ENCODE data around the gene TMEM272.
"Not testable (repeated sequence)": the region's sequence is repeated elsewhere in the genome, so short reads cannot be mapped to it uniquely, and the experiment has no call there.

TMEM272 gene

DNA sequence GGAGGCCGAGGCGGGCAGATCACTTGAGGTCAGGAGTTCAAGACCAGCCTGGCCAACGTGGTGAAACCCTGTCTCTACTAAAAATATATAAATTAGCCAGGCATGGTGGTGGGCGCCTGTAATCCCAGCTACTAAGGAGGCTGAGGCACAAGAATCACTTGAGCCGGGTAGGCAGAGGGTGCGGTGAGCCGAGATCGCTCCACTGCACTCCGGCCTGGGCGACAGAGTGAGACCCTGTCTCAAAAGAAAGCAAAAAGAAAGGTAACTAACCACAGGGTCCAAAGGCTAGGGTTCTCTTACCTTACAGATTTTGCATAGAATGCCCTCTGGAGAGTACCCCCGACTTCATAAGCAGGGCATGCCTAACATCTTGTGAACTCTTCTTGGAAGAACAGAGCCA lies 20.3 kb downstream of the TMEM272 start:
- FAIRE-seq, result not testable (repeated sequence)

DNA sequence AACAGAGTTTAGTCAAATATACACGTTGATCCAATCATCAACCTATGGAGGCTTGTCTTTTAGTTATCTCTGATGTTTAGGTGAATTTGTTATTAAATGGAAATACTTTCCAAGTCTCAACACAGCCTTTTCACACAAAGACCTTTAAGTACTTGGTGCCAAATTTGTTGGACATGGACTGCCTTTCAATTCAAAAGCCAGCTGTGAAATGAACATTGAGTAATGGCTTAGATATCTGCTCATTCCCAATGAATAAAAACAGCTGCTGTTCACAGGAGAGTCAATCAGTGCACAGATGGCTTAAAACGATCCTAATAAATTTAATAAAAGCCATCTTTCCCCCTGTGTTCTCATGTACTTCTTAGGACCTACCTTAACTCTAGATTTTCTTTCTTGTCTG lies 21.1 kb downstream of the TMEM272 start:
- no peak for FAIRE-seq

DNA sequence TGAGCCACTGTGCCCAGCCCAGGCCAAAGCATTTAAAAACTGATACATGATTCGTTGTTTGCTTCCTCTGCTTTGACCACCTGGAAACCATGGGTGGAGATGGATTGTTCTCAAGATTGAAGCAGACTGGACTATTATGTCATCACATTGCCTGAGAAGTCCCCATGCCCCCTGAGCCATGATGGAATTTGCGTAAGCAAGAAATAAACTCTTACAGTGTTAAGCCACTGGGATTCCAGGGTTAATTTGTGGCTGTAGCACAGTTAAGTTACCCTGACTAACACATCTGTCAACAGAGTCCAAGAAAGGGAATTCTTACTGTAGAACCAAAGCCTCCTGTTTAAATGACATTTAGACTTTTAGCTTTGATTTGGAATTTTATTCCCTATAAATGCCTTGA lies 21.6 kb downstream of the TMEM272 start:
- FAIRE-seq, result no peak

DNA sequence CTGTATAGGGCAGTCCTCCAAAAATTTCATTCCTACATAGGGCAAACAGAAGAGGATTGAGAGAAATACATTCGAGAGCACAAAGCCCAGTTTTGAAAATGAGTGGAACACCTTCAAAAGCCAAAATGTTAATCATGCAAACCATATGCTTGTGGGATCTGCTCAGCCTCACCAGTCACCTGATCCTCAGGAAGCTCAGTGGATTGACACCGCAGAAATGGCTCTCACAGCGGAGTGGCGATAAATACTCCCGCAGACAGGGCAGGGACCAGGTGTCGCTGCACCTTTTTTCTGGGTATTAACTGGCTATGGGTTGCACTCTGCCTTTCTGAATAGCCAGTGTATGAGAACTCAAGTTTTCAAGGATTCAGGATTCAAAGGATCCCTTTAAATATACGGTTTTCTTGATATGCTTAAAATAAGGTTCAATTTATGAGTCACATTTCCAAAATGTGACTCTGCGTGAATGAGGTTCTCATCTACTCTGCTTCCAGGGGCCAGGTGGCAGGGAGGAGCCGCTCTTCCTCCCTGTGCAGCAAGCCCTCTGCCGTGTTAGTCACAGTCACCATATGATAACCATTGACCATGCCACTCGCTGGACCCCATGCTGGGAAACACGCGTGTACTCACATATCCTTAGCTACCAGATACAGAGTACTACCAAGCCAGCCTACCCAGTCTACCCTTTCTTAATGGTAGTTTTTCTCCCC lies 22.7 kb downstream of the TMEM272 start:
- no peak for FAIRE-seq

DNA sequence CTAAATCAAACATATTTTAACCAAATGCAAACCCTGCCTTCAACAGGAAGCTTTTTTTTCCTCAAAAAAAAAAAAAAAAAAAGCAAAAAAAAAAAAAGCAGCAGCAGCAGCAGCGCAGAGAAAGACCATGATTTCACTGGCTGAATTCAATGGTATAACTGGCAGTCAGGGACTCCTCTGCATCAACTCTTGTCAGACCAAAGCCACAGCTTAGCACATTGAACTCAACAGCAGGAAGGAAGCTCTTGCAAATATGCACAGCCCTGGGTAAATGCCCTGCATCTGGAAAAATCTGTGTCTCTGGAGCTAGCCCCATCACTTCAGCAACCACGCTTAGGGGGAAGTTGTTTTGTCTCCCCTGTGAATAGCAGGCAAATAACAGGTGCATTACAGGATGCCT lies 23.4 kb downstream of the TMEM272 start:
- no peak for FAIRE-seq

DNA sequence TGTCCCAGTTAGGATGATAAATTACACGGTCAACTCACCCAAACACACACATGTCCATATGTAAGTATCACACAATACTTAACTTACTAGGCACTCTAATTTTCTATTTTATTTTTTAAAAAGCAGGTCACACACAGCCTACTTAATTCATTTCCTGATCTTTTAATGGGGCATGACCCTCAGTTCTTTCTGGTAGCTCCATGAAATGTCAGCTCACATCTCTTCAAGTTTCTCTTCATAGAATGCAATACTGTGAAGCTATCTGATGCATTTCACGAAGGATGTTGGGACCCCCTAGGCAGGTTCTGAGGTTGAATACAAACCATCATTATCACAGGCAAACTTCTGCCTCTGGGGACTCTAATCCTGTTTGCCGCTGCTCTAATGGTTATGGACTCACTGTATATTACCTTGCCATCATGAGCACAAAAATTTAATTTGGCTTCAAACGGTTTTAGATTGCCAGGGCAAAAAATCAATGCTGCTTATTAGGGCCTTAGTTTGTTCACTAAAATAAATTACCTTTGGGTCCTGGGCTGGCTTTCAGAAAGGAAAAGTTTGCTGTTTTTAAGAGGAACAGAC lies 24.9 kb downstream of the TMEM272 start:
- FAIRE-seq, result no peak

DNA sequence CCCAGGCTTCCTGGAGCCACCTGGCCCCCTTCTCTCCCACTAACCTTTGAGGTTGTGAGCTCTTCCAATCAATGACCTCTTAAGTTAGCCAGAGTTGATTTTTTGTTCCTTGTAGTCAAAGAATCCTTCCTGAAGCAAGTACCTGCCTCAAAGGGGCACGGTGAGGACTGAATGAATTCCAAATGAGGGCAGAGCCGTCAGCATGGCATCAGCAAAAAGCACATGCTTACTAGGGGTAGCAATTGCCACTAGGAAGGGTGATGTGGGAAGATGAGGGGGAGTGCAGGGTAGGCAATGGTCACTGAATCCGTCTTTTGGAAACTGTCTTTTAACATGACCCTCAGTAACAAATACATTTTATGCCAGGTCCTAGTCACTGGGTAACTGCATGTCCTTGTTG lies 25.4 kb downstream of the TMEM272 start:
- no peak for FAIRE-seq

DNA sequence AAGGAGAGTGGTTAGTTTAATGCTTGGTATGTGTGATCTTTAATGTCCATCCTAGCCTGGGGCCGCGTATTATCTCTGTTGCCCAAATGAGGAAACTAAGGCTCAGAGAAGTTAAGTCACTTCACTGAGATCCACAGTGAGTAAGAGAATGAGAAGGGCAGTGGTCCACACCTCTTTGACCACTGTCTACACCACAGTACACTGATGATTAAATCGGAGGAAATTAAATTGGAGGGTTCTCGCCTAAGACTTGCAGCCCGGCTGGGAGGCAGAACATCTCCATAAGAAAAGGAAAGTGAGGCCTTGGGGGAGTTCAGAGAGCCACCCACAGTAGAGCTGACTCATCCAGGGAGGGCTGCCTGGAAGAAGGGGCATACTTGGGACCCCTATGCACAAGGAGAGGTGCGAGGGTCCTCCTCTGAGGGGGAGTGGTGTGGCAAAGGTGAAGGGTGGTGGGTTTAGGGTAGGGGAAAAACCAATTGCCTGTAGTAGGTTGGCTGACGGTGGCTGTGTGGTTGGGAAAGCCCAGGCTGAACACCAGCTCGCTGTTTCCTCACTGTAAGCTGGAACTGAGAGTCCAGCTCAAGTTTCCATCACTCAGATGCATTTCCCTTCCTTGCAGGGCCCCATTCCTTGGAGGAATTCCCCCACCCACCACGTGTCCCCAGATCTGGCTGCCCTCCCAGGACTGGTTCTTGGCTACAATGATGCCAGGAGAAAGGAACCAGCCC lies 26.0 kb downstream of the TMEM272 start:
- no peak for FAIRE-seq

DNA sequence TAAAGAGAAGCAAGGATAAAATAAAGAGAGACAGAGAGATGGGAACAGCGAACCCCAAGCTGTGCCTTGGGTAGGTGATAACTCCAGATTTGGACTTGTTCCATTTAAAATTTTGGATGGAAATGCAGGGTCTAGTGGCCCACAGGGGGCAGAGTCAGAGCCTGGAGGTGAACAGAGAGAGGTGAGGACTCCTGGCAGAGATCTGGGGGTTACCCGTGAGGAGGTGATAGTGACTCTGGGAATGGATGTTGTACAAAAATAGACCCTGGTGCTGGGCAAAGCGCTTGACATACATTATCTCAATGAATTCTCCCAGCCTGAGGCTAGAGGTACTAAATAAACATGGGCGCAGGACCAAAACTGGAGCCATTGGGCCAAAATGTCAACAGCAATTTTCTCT lies 26.7 kb downstream of the TMEM272 start:
- no peak for FAIRE-seq

DNA sequence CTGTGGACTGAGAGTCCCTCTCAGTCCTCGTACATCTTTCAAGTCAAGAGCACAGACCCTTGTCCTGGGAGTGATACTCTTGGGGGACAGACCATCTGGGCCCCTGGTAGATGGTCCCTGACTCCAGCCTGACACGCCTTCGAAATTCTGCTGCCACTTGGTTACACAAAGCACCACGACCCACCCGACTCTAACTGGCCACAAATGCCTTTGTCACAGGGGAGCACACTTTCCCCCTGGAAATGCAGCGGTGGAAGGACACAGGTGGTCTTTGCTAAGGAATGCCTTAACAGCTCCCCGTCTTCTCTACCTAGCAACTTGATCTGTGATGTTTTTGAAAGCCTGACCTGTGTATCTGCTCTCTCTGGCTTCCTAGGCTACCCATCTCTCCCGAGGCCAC lies 27.3 kb downstream of the TMEM272 start:
- FAIRE-seq, result no peak

DNA sequence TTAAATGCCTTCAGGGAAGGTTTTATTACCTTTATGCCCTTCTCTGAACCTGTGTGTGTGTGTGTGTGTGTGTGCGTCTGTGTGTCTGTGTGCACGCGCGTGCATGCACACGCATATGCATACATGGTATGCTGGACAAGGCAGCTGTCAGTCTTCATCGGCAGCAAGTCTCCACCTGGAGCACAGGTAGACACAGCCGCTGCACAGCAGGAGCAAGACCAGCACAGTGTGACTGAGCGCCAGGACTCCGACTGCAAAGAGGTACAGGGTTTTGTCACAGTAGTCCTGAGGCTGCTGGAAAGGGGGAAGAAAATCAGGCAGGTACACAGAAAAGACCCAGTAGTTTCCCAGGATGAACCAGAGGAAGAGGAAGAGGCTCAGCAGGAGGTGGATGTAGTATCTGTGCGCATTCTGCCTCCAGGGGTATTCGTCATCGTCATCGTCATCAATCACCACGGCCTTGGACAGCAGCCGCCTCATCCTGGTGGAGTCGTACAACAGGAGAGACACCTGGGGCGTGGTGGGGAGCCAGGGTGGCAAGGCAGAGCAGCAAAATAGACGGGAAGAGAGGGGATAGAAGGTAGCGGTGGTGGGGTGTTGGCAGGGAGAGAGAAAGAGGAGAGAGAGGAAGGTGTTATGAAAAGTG lies 28.2 kb downstream of the TMEM272 start:
- FAIRE-seq, result no peak

DNA sequence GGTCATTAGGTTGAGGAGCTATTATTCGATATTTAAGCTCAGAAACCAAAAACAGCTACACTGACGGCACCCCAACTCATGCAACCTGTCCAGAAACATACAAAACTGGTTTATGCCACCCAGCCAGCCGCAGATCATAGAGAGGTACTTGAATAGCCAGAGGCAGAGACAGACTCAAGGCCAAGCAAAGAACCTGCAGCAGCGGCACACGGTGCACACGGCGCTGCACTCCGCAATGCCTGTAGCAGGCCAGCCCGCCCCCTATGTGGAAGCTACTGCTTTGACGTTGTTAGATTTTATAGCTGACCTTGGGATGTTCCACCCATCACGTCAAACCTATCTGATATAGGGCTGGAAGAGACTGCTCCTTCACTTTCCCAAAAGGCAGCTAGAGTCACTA lies 29.1 kb downstream of the TMEM272 start:
- no peak for FAIRE-seq

DNA sequence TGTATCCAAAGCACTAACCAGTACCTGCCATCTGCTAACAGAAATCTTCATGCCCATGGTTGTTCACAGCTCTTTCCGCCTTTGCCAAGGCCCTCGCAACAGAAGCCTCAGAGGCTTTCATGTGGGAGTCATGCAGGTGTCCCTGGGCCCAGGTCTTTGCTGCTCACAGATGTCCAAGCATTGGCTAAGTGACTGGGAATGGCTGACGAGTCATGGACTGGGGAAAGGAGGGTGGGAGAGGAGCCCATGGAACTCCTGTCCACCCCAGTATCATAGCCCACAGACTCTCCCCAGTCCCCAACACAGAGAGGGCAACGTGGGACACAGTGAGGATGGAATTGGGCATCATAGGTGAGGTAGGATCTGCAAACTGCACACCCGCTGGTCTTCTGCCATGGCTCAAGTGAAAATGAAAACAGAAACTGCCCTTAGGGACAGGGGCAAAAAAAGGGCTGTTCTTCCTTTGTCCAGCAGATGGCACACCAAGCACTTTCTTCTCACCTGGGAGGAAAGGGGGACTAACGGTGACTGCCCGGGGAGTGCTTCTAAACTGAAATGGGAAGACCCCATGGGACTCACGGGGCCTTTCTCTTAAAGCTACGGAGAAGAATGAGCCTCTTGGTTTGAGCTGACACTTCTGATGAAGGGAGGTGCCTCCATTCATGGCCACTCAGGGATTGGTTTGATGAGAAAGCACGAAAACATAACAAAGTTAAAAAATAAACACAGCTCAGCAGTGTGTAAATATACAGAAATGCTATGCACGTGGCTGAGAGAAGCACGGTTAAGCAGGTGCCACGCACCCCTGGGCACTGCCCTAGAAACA lies 29.9 kb downstream of the TMEM272 start:
- FAIRE-seq, result no peak

DNA sequence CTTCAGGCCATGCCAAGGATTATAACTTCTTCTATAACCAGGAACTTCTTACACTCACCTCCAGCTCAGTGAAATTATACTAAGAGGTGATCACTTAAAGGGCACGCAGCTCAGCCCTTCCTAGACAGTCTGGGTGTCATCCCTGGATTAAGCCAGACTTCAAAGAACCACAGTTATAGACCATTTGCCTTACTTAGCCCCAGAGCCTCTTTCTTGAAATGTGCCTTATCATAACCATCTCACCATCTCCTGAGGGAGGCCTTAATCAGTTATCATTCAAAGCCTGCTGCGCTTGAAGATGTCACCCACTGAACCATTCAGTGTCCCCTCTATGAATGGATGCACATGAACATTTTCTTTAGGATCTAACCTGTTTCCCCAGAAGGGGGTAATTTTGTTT lies 30.9 kb downstream of the TMEM272 start:
- FAIRE-seq, result no peak

DNA sequence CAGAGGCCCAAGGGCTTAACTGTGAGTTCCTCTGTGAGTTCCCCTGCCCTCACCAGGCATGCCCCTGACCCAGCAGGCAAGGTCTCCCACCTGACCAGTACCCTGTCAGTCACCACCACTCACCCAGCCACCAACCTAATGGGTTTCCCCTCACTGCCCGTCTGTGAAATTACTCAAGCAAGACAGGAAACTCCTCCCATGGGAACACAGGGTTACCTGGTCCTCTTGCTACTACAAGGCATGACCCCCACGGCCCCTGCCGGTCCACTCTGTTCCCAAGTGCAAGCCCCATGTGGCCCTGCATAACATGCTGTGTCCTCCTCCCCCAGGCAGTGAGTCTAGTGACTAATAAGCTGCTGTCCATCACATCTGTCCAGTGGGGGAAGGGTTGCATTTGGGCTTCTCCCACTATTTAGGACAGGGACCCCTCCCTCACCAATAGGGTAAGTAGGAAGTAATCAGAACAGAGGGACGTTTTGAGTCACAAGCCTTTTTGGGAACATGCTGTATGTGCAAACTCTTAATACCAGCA lies 33.0 kb downstream of the TMEM272 start:
- FAIRE-seq, result no peak

DNA sequence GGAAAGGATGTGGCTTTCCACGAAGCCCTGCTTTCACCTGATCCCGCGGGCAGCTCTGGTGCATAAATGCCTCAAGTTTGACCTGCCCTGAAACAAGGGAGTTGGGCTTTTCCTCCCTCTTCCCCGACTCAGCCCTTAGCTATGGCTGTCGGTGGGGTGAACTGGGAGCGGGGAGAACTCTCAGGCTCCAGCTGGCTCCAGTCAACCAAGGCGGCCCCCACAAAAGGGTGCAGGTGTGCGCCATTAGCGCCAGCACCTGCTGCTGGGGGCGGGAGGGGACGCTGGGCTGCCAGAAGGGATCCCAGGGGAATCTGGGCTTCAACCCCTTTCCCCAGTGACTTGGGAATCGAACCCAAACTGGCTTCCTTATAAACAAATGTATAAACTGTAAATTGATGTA lies 33.9 kb downstream of the TMEM272 start:
- FAIRE-seq, result no peak

DNA sequence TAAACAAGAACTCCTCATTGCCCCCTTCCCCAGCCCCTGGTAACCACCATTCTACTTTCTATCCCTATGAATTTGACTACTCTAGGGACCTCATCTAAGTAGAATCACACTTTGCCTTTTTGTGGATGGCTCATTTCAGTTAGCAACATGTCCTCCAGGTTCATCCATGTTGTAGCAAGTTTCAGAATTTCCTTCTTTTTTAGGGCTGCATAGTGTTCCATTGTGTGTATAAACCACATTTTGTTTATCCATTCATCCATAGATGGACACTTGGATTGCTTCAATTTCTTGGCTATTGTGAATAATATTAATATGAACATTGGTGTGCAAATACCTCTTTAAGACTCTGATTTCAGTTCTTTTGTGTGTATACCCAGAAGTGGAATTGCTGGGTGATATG lies 36.2 kb downstream of the TMEM272 start:
- no peak for FAIRE-seq

DNA sequence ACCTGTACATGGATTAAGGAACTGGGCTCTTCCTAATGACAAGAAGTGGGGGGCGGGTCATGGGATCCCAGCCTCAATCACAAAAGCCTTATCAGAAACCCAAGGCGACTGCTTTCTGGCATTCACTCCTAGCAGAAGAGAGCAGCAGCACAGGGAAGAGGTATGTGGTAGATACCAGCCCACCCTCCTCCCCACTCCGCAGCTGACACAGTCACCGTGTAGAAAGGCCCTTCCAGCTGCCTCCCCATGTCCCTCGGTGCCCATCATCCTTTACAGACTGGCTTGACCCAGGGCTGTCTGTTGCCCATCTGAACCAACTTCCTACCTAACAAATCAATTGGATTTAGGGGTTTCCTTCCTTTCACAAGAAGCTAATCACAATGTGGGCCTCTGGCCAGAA lies 37.9 kb downstream of the TMEM272 start:
- no peak for FAIRE-seq

DNA sequence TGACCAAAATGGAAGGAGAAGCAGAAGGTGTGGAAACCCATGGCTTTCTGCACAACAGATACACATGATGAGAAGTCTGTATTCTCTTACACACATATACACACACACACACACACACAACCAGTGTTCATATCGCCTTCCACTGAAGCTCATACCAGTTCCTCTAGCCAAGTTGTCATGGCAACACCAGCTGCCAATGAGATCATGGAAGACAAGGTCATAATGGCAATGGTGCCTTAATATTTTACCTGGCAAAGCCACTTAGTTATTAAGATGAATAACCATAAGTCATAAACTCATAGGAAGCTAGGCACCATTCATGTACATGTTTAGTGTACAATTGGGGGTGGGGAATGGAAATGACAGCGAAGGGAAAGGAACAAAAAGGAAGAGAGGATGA lies 38.4 kb downstream of the TMEM272 start:
- FAIRE-seq, result no peak

DNA sequence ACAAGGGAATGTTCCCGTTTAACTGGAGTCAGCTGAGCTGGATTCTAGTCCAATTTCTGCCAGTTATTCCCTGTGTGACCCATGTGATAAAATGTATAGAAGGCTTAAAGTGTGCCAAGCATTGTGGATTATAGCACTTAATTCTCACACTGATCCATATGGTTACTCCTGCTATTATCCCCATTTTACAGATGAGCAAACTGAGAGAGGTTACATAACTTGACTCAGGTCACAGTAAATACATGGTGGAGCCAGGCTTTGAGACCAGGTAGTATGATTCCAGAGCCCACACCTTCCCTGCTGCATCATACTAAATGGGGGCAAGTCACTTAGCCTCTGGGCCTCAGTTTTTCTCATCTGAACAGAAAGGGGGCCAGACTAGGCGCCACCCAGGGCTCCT lies 39.1 kb downstream of the TMEM272 start:
- FAIRE-seq, result no peak

DNA sequence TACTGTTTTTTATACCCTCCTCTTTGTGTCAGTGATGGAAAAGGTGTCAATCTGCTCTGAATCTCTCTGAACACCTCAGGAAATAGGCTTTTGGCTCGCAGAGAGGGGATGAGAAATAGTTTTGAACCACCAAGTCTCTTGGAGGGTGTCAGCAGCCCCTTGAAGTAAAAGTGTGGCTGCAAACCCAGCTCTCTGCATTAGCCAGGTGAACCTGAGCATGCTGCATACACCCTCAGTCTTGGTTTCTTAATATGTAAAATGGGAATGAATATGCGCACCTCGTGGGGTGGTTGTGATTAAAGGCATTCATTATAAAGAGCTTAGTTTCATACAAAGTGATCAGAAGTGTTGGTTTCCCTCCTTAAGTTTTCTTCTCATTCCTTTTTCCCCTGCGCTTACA lies 39.7 kb downstream of the TMEM272 start:
- no peak for FAIRE-seq

DNA sequence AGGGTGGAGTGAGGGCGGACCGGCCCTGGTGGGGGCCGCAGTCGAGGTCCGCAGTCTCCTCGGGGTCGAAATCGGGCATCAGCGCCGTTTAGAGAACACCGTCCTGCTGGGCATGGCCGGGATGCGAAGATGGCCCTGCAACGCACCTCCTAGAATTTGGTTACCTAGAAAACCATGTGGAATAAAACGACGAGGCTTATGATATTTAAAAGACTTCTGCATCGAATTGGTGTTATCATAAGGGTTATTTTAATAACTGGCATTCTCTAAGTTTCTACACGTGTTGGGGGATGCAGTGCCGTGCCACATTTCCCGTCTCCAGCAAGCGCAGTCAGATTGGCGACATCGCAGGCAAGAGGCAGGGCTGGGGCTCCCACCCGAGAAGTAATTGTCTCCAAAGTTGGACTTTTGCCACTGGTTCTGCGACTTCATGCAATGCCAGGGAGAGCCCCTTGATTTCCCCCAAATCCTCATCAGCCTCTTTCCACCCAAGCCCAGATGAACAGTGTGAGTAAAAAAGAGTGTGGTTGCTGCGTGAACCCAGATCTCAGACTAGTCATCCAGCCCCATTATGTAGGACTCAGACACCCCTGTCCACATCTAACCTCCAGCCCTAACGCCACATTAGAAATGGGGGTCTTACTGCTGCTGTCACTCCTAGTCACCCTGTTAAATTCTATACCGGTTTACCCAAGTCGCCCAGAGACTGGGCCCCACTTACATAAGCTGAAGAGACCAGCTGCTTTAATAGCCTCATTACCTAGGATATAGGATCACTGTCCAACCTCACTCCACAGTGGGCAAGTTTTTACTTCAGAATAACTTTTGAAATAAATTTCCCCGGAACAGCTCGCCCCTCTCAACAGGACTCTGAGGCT lies 40.4 kb downstream of the TMEM272 start:
- no peak for FAIRE-seq

Data from TTC549 (cell line).